T-helper 9 cell (primary cell): ENCODE data around the gene IRF2BP2.
A peak's percentile ranks its signal among the peaks of the same experiment; 100 is the strongest.
"Not testable (repeated sequence)": the region's sequence is repeated elsewhere in the genome, so short reads cannot be mapped to it uniquely, and the experiment has no call there.

Experiments used
- DNase-seq: peaks from one replicate; pipeline ENCODE4 v3.0.0-alpha.2; 2020

IRF2BP2 gene

GRCh38 chr1:234600418-234601281, 9.3 kb downstream of the IRF2BP2 start:
- no peak for DNase-seq

GRCh38 chr1:234599617-234600417, 10.2 kb downstream of the IRF2BP2 start:
- DNase-seq, result peak; percentile 71

- DNase-seq, result no peak
Measured at GRCh38 chr1:234598974-234599616, 10.9 kb downstream of the IRF2BP2 start.

GRCh38 chr1:234597894-234598293, 12.1 kb downstream of the IRF2BP2 start:
- DNase-seq, result peak; percentile 39

- DNase-seq, result no peak
Measured at GRCh38 chr1:234595899-234596298, 14.1 kb downstream of the IRF2BP2 start.

- not testable (repeated sequence) for DNase-seq
Measured at GRCh38 chr1:234594575-234594974, 15.4 kb downstream of the IRF2BP2 start.

GRCh38 chr1:234593771-234594504, 16.0 kb downstream of the IRF2BP2 start:
- no peak for DNase-seq

- DNase-seq, result no peak
Measured at GRCh38 chr1:234593109-234593508, 16.9 kb downstream of the IRF2BP2 start.

- DNase-seq, result no peak
Measured at GRCh38 chr1:234592240-234592639, 17.7 kb downstream of the IRF2BP2 start.

GRCh38 chr1:234591131-234591530, 18.8 kb downstream of the IRF2BP2 start:
- no peak for DNase-seq

- DNase-seq, result no peak
Measured at GRCh38 chr1:234589854-234590620, 19.9 kb downstream of the IRF2BP2 start.

GRCh38 chr1:234589064-234589800, 20.7 kb downstream of the IRF2BP2 start:
- no peak for DNase-seq

GRCh38 chr1:234588386-234588785, 21.6 kb downstream of the IRF2BP2 start:
- DNase-seq, result no peak

GRCh38 chr1:234586892-234587485, 23.0 kb downstream of the IRF2BP2 start:
- no peak for DNase-seq

GRCh38 chr1:234586304-234586703, 23.7 kb downstream of the IRF2BP2 start:
- no peak for DNase-seq

- no peak for DNase-seq
Measured at GRCh38 chr1:234585330-234586055, 24.5 kb downstream of the IRF2BP2 start.

GRCh38 chr1:234584926-234585325, 25.1 kb downstream of the IRF2BP2 start:
- no peak for DNase-seq

- no peak for DNase-seq
Measured at GRCh38 chr1:234584420-234584805, 25.6 kb downstream of the IRF2BP2 start.

GRCh38 chr1:234583755-234584419, 26.1 kb downstream of the IRF2BP2 start:
- DNase-seq, result no peak
